SU-DHL-6 (cell line): ENCODE measurements around the gene OR2V1.
"Not testable (repeated sequence)": the region's sequence is repeated elsewhere in the genome, so short reads cannot be mapped to it uniquely, and the experiment has no call there.

Experiments
- H2AFZ ChIP-seq: fragments of 200-600 bp; sonication (generic); 2 replicates; pipeline ENCODE4 v1.6.1; 2014; ENCODE audit warnings: low read depth, mild to moderate bottlenecking, moderate library complexity, mixed read lengths, antibody characterized with exemption, low read length; ENCODE audit not compliant: severe bottlenecking
- H3F3A ChIP-seq: fragments of 200-600 bp; shearing (Covaris generic); 2 replicates; pipeline ENCODE4 v1.6.0; 2016; ENCODE audit warnings: antibody characterized with exemption, mild to moderate bottlenecking; ENCODE audit not compliant: insufficient read depth
- H3K27ac ChIP-seq: fragments of 200-600 bp; sonication (generic); 2 replicates; pipeline ENCODE4 v1.5.1; 2016; ENCODE audit warnings: low read depth, mild to moderate bottlenecking, low read length, moderate library complexity, mixed read lengths
- H3K27me3 ChIP-seq: fragments of 200-600 bp; sonication (generic), shearing (Covaris generic); 2 replicates; pipeline ENCODE4 v1.6.0; 2014; ENCODE audit warnings: mild to moderate bottlenecking, low read length
- H3K36me3 ChIP-seq: fragments of 200-600 bp; sonication (generic); 2 replicates; pipeline ENCODE4 v1.6.1; 2014; ENCODE audit warnings: mild to moderate bottlenecking, low read length, mixed read lengths
- H3K4me2 ChIP-seq: fragments of 300-600, 200-600 bp; shearing (Covaris generic), sonication (generic); 2 replicates; pipeline ENCODE4 v1.6.0; 2014; ENCODE audit warnings: low read length, low read depth, mild to moderate bottlenecking; ENCODE audit not compliant: poor library complexity, severe bottlenecking
- H3K4me3 ChIP-seq: fragments of 200-600 bp; sonication (generic); 2 replicates; pipeline ENCODE4 v1.5.1; 2014; ENCODE audit warnings: antibody characterized with exemption, low read length, mild to moderate bottlenecking, mixed read lengths; ENCODE audit not compliant: insufficient read depth, poor library complexity, severe bottlenecking
- H3K79me2 ChIP-seq: fragments of 200-600 bp; sonication (generic); 2 replicates; pipeline ENCODE4 v1.6.1; 2014; ENCODE audit warnings: mild to moderate bottlenecking, low read length, moderate library complexity; ENCODE audit not compliant: insufficient read depth
- H3K9ac ChIP-seq: fragments of 200-600 bp; sonication (generic); 2 replicates; pipeline ENCODE4 v1.7.0; 2014; ENCODE audit warnings: mild to moderate bottlenecking, low read length
- H3K9me2 ChIP-seq: fragments of 200-600 bp; sonication (generic); replicated peaks from 2 replicates; pipeline ENCODE4 v1.6.1; 2014; ENCODE audit warnings: low read length; ENCODE audit not compliant: insufficient read depth
- H3K9me3 ChIP-seq: fragments of 200-600 bp; sonication (generic); 2 replicates; pipeline ENCODE4 v1.6.1; 2014; ENCODE audit warnings: low read length, mixed read lengths; ENCODE audit not compliant: insufficient read depth
- H4K20me1 ChIP-seq: fragments of 200-600 bp; sonication (generic); 2 replicates; pipeline ENCODE4 v1.6.1; 2014; ENCODE audit warnings: low read depth, mild to moderate bottlenecking, antibody characterized with exemption, low read length, moderate library complexity, mixed read lengths
- CTCF ChIP-seq: fragments of 200-600 bp; sonication (generic); IDR thresholded peaks from one replicate; pipeline ENCODE4 v1.5.1; 2017; ENCODE audit warnings: antibody characterized with exemption, mild to moderate bottlenecking, low read length, moderate library complexity; ENCODE audit not compliant: insufficient read depth, poor library complexity, severe bottlenecking
- EZH2phosphoT487 ChIP-seq: fragments of 200-600 bp; sonication (generic), shearing (Covaris generic); conservative IDR thresholded peaks from 2 replicates; pipeline ENCODE4 v1.6.1; 2018; ENCODE audit warnings: mild to moderate bottlenecking, antibody characterized with exemption, low read length, moderate library complexity, mixed read lengths

Gene OR2V1

GRCh38 chr5:181133083-181133482 lies 2.1 kb upstream of the OR2V1 start:
- H3K27me3 ChIP-seq: no peaks in the 10 kb centered on the region
- TF ChIP-seq EZH2phosphoT487 (no peak), CTCF (no peak)
- no peaks in the 10 kb centered on the region for H3K9me2 ChIP-seq
- H3K79me2 ChIP-seq: no peaks in the 10 kb centered on the region
- H3F3A ChIP-seq: no peaks in the 10 kb centered on the region
- H3K4me3 ChIP-seq: no peak overlapping the region
- no peaks in the 10 kb centered on the region for H3K9me3 ChIP-seq
- H3K36me3 ChIP-seq: no peaks in the 10 kb centered on the region
- H4K20me1 ChIP-seq: no peaks in the 10 kb centered on the region
- H3K27ac ChIP-seq: no peak overlapping the region
- no peak overlapping the region for H3K9ac ChIP-seq
- H3K4me2 ChIP-seq: no peak overlapping the region
- no peak overlapping the region for H2AFZ ChIP-seq

- no peak overlapping the region for H3K27ac ChIP-seq
- no peak overlapping the region for H2AFZ ChIP-seq
- no peak overlapping the region for H3K4me2 ChIP-seq
- no peaks in the 10 kb centered on the region for H3K9me2 ChIP-seq
- H3K4me3 ChIP-seq: no peak overlapping the region
- no peaks in the 10 kb centered on the region for H3K27me3 ChIP-seq
- H3K36me3 ChIP-seq: no peaks in the 10 kb centered on the region
- no peak overlapping the region for H3K9ac ChIP-seq
- H3F3A ChIP-seq: no peaks in the 10 kb centered on the region
- no peaks in the 10 kb centered on the region for H3K79me2 ChIP-seq
- TF ChIP-seq EZH2phosphoT487 (no peak), CTCF (no peak)
- no peaks in the 10 kb centered on the region for H4K20me1 ChIP-seq
- H3K9me3 ChIP-seq: no peaks in the 10 kb centered on the region
Measured at GRCh38 chr5:181131514-181131913, 545 bp upstream of the OR2V1 start.

- H4K20me1 ChIP-seq, H3K9me3 ChIP-seq, H3K79me2 ChIP-seq, H3K27me3 ChIP-seq, H2AFZ ChIP-seq, H3F3A ChIP-seq, H3K4me3 ChIP-seq, H3K27ac ChIP-seq, H3K36me3 ChIP-seq, H3K4me2 ChIP-seq, H3K9ac ChIP-seq, H3K9me2 ChIP-seq: not testable (repeated sequence)
Measured at GRCh38 chr5:181130081-181130480, 888 bp downstream of the OR2V1 start.

- no peak overlapping the region for H3K4me2 ChIP-seq
- H3K27ac ChIP-seq: no peak overlapping the region
- H3K9me2 ChIP-seq: no peaks in the 10 kb centered on the region
- no peaks in the 10 kb centered on the region for H3K79me2 ChIP-seq
- H2AFZ ChIP-seq: no peak overlapping the region
- no peak overlapping the region for H3K9ac ChIP-seq
- H3K4me3 ChIP-seq: no peak overlapping the region
- no peaks in the 10 kb centered on the region for H4K20me1 ChIP-seq
- no peaks in the 10 kb centered on the region for H3K36me3 ChIP-seq
- no peaks in the 10 kb centered on the region for H3K27me3 ChIP-seq
- no peaks in the 10 kb centered on the region for H3K9me3 ChIP-seq
- H3F3A ChIP-seq: no peaks in the 10 kb centered on the region
- TF ChIP-seq EZH2phosphoT487: no peak
- TF ChIP-seq CTCF: no peak
Measured at GRCh38 chr5:181129601-181130000, 1.4 kb downstream of the OR2V1 start.
